Esophagus squamous epithelium (tissue), 5 donors: Measurements from ENCODE around the gene UIMC1. TPM values are rescaled to one million over a fixed set of nuclear protein-coding genes. Genes with fewer than 3 reads are reported as not detected.

Experiments
- DNase-seq: peaks from one replicate; lab custom pipeline; 2025; lab: John Stamatoyannopoulos, UW
- H3K27ac ChIP-seq, 4 donors: fragments of 200-600 bp; sonication (generic); one replicate each; pipeline ENCODE4 v1.5.1; 2016 to 2019; ENCODE audit warnings: mild to moderate bottlenecking in 1 of 4
- H3K27me3 ChIP-seq, 4 donors: fragments of 200-600 bp; sonication (generic); 1 replicate in 3 of 4; 2 replicates in 1 of 4; pipeline versions ENCODE4 v1.5.1 to v1.6.0; 2017 to 2021; ENCODE audit warnings: antibody characterized with exemption in 1 of 4
- H3K36me3 ChIP-seq, 3 donors: fragments of 200-600 bp; sonication (generic); one replicate each; pipeline ENCODE4 v1.5.1; 2016 to 2019
- H3K4me1 ChIP-seq, 3 donors: fragments of 200-600 bp; sonication (generic); one replicate each; pipeline ENCODE4 v1.5.1; 2017 to 2019
- H3K4me3 ChIP-seq, 4 donors: fragments of 200-600 bp; sonication (generic); 1 replicate in 3 of 4; 2 replicates in 1 of 4; pipeline ENCODE4 v1.5.1; 2016 to 2019; ENCODE audit warnings: mild to moderate bottlenecking in 2 of 4, moderate library complexity in 1 of 4
- H3K9me3 ChIP-seq, 3 donors: fragments of 200-600 bp; sonication (generic); one replicate each; pipeline ENCODE4 v1.5.1; 2016 to 2019
- CTCF ChIP-seq, 6 experiments: fragments of 450-650 bp in 4 of 6; fragments of 200-600 bp in 2 of 6; sonication (generic) in 2 of 6; IDR thresholded peaks; one replicate each; pipeline ENCODE4 v1.5.1; 2016 to 2019; ENCODE audit warnings: antibody characterized with exemption in 6 of 6, mild to moderate bottlenecking in 4 of 6, moderate library complexity in 4 of 6
- POLR2A ChIP-seq, 4 donors: fragments of 450-650 bp; IDR thresholded peaks; one replicate each; pipeline ENCODE4 v1.6.1; 2017; ENCODE audit warnings: antibody characterized with exemption in 4 of 4, mild to moderate bottlenecking in 4 of 4, moderate library complexity in 3 of 4
- WGBS, 2 donors: methylation state at CpG; one replicate each; pipeline ENCODE4 v1.1.5; 2018; 5-methylcytosine and 5-hydroxymethylcytosine counted together
- intact Hi-C: fragments of 100-400 bp; cut with DNase I; formaldehyde crosslinking; loops from one replicate; pipeline ENCODE4 v1.15.0; 2022
- total RNA-seq, 4 donors: library from RNA; depleted of rRNA; stranded (reverse); fragments of >200 nt; gene quantifications; one replicate each; pipeline ENCODE4 v1.1.0, GENCODE V29; 2016
- donor health status: DM: yes; HTN: yes; CAD: no.

UIMC1 gene
- total RNA-seq, 4 donors from 2014 or later = 10.3 to 38.1 (median 15.6) TPM

DNA sequence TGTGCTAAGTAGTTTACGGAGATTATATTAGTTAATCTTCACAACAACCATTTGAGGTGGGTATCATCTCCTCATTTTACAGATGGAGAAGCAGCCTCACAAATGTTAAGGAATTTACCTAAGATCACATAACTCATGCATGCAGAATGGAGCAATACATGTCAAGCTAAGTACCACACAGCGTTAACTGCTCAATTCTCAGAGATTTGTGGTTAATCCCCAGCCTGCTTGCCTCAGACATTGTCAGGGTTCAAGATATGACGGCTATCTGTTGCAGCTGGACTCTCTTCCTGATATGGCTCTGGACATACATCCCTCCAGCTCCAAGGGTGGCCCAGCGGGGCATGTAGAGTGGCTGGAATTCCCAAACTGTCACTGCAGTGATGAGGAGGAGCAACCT lies 8.6 kb upstream of the UIMC1 start:
- H3K4me3 ChIP-seq = no peak overlapping the region
- no peak for DNase-seq
- H3K27ac ChIP-seq = no peak overlapping the region
- H3K36me3 ChIP-seq = no peaks in the 10 kb centered on the region
- intact Hi-C loops = no loop called here
- 84 to 87% methylated on average over 3 to 4 of the region's 4 CpGs for WGBS, 2 donors
- peaks cover 0 to 5% (median 0%) of the 10 kb centered on the region in 3 donors for H3K4me1 ChIP-seq
- no peaks in the 10 kb centered on the region for H3K27me3 ChIP-seq
- H3K9me3 ChIP-seq = no peaks in the 10 kb centered on the region
- TF ChIP-seq POLR2A (IDR thresholded peaks at IDR 0.05) (no peak), CTCF (IDR thresholded peaks at IDR 0.05) (no peak)

- Histone ChIP-seq H3K4me1 (peaks cover 3 to 18% (median 5%) of the 10 kb centered on the region in 3 donors), H3K9me3 (no peaks in the 10 kb centered on the region), H3K27me3 (no peaks in the 10 kb centered on the region), H3K4me3 (no peak overlapping the region), H3K27ac (no peak overlapping the region), H3K36me3 (no peaks in the 10 kb centered on the region)
- 94 to 95% methylated on average over 4 of the region's 4 CpGs for WGBS, 2 donors
- no peak for DNase-seq
- intact Hi-C loops = no loop called here
- no peak for TF ChIP-seq CTCF (IDR thresholded peaks at IDR 0.05)
- no peak for TF ChIP-seq POLR2A (IDR thresholded peaks at IDR 0.05)
These were observed 3.6 kb upstream of the UIMC1 start for GRCh38 chr5:177010153-177010552.

DNA sequence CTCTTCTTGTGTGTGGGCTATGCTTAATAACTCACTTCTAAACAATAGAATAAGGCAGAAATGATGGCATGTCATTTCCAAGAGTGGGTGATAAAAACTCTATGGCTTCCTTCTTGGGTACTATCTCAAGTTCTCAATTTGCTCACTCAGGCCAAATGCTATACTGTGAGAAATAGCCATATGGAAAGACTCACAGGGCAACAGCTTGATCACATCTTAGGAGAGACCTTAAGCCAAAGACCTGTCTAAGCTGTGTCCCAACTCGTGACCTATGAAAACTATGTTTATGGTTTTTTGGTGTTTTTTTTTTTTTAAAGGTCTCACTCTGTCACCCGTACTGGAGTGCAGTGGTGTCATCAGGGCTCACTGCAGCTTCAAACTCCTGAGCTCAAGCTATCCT lies 2.1 kb upstream of the UIMC1 start:
- no peak overlapping the region for H3K27ac ChIP-seq
- H3K4me1 ChIP-seq = peaks cover 11 to 32% (median 14%) of the 10 kb centered on the region in 3 donors
- no peak overlapping the region for H3K4me3 ChIP-seq
- TF ChIP-seq CTCF (IDR thresholded peaks at IDR 0.05) (no peak), POLR2A (IDR thresholded peaks at IDR 0.05) (no peak)
- no peak for DNase-seq
- H3K27me3 ChIP-seq = no peaks in the 10 kb centered on the region
- no peaks in the 10 kb centered on the region for H3K36me3 ChIP-seq
- WGBS, 2 donors = 29 to 77% methylated on average over 2 of the region's 2 CpGs
- intact Hi-C loops = no loop called here
- H3K9me3 ChIP-seq = no peaks in the 10 kb centered on the region

- 0 to 4% methylated on average over 5 to 36 of the region's 51 CpGs for WGBS, 2 donors
- H3K36me3 ChIP-seq = no peaks in the 10 kb centered on the region
These were observed 837 bp downstream of the UIMC1 start for GRCh38 chr5:177005619-177006264.

More at GRCh38 chr5:177005619-177006264, 837 bp downstream of the UIMC1 start:
- peak in 5 of 6 experiments; percentile 20 to 40 (median 30) for TF ChIP-seq CTCF (IDR thresholded peaks at IDR 0.05)
- no peak for TF ChIP-seq POLR2A (IDR thresholded peaks at IDR 0.05)
- H3K4me1 ChIP-seq = peaks cover 11 to 36% (median 14%) of the 10 kb centered on the region in 3 donors
- intact Hi-C loops = no loop called here
- DNase-seq = no peak
- H3K27ac ChIP-seq = peak overlapping the region; percentile 92 to 97 (median 96)
- no peaks in the 10 kb centered on the region for H3K27me3 ChIP-seq
- no peaks in the 10 kb centered on the region for H3K9me3 ChIP-seq
- peak overlapping the region; percentile 67 to 98 (median 93) for H3K4me3 ChIP-seq
